ENCODE results near the gene KLHDC3.

- TF ChIP-seq YY1 (IDR thresholded peaks at IDR 0.05; ENCODE audit: insufficient read depth, insufficient read length) (no peak), SUZ12 (IDR thresholded peaks at IDR 0.05; ENCODE audit: extremely low read depth, insufficient read depth, insufficient read length) (no peak), ZNF274 (IDR thresholded peaks at IDR 0.05; ENCODE audit: low read depth, low read length) (no peak)
These were observed 779 bp upstream of the KLHDC3 start for GRCh38 chr6:43013097-43013842.
